GM21360 (cell line): ENCODE measurements around the gene QRFPR.
"Not testable (repeated sequence)": the region's sequence is repeated elsewhere in the genome, so short reads cannot be mapped to it uniquely, and the experiment has no call there.

Experiments used
- ATAC-seq: cut with Tn5 transposase; IDR thresholded peaks from one replicate; pipeline ENCODE4 v1.9.1; 2021; ENCODE audit warnings: mild to moderate bottlenecking, moderate library complexity; ENCODE audit not compliant: unreplicated experiment

The QRFPR gene

DNA sequence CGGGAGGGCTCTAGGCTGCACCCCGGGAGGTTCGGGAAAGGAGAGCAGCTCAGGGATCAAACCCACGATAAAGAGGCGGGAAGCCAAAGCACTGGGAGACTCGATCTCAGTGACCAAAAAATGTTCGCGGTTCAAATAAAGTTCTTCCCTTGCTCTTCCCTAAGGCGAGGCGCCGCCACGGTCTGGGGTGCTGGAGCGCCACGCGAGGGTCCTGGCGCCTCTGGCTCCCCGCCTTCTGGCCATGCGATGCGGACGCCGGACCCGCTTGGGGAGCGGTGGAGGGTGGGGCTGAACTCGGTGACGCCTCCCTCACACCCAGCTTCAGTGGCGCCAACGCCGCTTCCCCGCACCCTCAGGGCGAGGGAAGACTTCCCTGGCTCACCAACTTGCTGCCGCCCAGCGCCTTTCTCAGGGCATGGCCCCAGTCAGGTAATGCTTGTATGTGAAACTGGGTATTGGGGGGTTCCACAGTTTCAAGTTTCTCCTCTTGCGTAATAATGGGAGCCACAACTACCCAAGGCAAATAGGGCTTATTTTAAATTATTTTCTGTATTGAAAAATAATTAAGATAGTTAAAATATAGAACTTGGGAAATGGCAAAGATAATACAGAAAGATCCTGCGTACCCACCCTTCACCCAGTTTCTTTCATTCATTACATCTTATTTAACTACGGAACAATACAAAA lies at the start of gene QRFPR:
Gene QRFPR (minus strand): TSS at position 243 of the 687 bp plus-strand sequence. CDS start 371 bp downstream, outside the sequence.
- ATAC-seq, result no peak

DNA sequence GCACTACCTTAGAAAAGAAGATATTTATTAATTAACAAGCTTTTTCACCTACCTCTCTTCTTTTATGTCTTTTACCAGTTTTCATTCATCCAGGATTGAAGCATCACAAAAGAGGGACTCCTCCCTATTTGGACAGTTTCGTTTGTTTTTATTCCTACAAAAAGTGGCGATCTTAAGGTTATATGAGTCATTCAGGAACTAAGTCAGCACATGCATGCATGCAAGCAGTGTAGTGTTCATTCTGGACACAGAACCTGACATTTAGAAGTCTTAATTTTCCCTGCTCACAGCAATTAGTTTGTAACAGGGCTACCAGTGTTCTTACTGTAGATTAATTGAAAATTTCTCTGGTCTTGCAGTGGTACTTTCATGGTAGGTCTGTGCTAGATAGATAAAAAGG lies 47.9 kb upstream of the QRFPR start:
- no peak for ATAC-seq

DNA sequence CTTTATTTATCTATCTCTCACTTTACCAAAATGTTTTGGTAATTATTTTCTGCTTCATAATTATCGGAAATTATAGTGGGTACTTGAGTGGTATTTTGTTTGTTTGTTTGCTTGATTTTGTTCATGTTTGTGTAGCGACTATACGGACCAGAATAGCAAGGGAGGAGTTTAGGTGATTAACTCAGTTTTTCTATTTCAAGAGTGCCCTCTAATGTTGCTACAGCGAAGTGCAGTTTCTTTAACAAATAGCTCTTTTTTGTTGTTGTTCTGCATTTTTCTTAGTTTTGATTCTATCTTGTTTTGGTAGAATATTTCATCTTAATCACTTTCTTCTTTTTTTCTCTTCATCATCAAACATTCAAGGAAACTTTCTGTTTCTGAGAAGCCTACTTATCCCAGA lies 40.8 kb upstream of the QRFPR start:
- ATAC-seq, result no peak

DNA sequence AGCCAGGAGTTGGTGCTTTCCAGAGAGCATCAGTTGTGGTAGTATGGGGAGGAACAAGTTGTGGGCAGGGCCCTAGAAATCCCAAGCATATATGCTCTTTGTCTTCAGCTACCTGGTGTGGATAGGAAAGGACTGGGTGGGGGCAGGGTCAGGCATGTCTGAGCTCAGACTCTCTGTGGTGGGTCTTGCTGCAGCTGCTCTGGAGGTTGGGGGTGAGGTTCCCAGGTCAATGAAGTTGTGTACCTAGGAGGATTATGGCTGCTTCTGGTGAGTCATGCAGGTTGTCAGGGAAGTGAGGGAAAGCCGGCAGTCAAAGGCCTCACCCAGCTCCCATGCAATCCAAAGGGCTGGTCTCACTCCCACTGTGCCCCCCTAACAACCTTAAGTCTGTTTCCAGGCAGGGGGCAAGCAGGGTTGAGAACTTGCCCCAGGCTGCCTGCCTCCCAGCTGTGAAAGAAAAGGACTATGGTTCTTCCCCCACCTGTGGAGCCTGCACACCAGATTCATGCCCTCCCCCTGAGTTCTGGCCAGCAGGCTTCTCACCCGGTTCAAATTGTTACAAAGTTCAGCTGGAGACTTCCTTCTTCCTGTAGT lies 30.4 kb upstream of the QRFPR start:
- ATAC-seq, result no peak

DNA sequence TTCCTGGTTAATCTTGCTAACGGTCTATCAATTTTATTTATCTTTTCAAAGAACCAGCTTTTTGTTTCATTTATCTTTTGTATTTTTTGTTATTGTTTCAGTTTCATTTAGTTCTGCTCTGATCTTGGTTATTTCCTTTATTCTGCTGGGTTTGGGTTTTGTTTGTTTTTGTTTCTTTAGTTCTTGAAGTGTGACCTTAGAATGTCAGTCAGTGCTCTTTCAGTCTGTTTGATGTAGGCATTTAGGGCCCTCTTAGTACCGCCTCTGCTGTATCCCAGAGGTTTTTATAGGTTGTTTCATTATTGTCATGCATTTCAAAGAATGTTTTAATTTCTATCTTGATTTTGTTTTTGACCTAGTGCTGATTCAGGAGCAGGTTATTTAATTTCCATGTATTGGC lies 27.7 kb upstream of the QRFPR start:
- not testable (repeated sequence) for ATAC-seq

DNA sequence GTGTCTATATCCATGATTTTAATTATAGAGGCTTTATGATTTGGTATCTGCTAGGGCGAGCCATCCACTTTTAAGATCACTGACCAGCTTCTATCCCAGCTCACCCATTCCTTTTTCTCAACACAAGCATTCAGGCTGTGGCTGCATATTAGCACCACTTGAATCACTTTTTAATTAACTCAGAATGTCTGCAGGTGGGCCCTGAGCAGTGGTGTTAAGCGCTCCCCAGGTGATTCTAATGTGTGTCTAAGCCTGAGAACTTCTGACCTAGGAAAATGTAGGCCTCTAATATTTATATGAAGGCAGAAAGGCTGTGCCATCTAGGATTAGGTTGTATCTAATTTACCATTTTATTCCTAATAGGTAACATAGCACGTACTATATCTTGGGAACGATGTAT lies 19.8 kb upstream of the QRFPR start:
- no peak for ATAC-seq

DNA sequence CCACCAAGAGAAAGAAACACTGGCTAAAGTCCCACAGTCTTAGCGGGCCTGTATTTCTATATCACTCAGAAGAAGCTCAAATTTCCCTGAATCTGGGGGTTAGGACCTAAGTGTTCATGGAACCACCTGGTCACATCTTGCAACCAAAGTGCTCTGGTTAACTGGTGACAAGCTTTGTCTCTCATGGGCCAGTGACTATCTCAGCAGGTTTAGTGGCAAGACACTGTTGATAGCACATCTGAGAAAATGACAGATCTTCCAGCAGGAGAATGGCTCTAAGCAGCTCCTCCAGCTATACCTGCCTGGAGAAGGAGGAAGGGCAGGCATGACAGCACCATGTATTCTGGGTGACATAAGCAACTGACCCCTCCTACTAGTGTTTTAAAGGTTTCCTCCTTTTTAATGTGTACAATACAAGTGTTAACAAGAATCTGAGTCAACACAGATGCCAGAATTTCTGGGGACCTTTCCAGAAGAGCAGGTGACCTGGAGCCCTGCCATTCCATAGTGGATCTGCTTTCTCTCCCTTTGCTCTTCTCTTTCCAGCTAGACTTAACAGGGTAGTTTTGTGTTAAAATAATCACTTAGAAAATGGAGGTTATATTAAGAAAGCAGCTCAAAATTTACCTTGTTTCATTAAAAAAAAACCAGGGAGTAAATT lies 17.3 kb upstream of the QRFPR start:
- no peak for ATAC-seq

DNA sequence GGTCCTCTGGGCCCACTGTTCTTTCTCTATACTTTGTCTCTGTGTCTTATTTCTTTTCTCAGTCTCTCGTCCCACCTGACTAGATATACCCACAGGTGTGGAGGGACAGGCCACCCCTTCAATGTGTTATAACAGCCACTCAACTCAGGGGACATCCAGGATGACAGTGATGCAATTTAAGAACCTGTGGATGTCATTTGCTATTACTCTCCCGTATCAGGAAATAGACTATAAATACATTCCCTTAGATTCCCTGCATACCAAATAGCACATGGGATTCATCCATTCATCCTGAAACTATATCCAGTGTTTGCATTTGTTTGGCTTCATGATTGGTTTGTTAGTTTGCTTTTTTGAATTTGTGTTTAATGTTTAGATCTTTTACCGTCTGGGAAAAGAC lies 16.6 kb upstream of the QRFPR start:
- ATAC-seq, result no peak

DNA sequence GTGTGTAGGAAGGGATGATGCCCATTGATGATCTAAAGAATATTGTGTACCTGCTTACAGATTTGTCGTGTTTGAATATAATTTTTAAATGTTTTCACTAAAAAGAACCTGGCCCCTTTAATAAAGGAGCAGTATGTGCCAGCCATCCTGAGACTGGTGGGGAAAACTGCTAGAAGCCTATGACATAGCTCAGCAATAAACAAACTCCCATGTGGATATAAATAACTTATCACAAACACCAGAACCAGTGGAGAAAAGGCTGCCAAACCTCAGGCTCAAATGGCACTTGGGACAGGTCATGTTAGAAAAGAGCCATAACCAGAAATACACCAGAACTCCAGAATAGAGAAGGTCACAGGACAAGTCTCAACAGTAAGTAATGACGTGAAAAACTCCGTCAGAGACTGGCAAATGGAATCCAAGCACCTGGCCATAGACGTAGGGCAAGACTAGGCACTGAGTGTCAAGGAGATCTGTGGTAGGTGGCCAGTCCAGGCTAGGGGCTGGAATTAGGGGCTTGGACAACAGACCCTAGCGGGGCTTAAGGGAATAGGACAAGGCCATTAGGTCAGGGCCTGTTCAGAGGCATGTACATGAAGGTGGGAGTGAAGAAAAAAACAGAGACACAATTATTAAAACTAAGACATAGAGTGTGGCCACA lies 11.7 kb upstream of the QRFPR start:
- ATAC-seq, result no peak

DNA sequence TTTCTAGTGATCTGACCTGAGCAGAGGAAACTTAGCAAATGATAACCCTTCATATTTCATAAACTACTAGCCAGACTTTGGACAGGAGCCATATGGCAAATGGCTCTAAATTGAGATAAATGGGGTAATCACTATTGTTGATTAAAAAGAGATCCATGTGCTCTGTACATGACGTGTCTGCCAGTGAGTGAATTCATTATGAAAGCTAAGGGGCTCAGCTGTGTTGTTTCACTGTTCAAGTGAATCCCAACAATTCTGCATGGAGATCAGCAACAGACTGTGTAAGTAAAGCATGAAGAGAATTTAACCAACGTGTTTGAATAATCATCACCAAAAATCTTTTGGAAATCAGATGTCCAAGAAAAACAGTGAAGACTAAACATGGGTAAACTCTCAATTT lies 9.5 kb upstream of the QRFPR start:
- no peak for ATAC-seq

DNA sequence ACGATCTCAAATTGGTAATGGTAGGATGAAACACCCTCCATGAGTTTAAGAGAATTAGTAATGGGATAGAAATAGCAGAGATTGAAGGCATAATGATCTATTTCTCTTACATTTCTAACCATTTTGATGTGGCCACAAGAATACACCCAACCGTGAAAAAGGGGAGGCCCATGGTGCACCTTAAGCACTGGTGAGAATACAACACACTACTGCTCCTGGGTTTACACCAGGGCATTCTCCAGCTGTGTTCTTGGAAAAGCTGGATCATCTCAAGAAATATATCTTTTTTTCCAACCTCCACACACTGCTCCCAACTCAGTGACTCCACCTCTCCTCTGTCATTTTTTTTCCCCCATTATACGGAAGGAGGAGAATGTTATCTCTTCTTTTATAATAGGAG lies 1.5 kb downstream of the QRFPR start:
- no peak for ATAC-seq

DNA sequence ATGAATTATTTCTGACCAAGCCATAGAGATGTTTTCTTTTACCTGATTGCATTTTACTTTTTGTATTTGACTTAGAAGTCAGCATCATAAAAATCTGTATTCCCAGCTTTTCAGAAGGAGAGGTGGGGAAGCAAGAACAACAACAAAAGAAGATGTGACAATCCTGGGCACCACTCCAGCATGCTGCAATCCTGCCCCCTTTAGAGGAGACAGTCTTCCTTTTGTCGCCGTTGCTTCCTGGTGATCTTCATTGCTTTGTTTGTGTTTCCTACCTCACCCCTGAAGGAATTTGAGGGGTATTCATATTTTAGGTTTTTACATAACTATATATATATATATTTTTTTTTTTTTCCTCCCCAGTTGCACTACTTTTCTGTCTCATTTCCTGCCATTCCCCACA lies 3.7 kb downstream of the QRFPR start:
- no peak for ATAC-seq

DNA sequence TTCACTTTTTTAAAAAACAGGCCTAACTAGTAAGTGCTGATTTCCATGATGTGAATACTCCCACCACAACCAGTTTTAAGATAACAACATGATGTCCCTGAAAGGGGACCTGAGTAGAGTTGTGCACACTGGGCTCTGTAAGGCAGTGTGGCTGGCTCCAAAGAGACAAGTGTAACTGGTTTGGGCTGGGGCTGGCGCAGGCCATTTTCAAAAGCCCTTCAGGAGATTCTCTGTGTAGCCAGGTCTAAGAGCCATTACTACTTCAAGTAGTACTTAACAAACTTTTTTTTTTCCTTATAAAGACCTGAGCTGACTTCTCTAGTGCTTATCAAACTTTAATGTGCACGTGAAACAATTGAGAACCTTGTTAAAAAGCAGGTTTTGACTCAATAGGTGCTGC lies 4.3 kb downstream of the QRFPR start:
- ATAC-seq, result no peak

DNA sequence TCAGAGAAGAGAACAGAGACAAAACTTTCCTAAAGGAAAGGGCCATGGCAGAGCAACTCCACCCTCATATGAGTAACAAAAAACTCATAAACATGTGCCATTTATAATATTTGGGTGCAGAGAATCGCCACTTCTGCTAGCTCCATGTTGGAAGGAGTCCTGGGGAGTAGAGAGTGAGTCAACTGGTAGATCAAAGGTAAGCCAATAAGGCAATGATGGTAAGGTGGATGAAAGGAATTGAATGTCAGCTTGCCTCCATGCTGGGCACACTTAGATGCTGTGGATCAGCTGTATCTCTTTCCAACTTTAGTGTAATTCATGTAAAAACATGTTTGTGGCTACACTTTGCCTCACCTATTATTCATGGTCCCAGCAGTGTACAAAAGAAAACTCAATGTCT lies 4.7 kb downstream of the QRFPR start:
- ATAC-seq, result no peak

DNA sequence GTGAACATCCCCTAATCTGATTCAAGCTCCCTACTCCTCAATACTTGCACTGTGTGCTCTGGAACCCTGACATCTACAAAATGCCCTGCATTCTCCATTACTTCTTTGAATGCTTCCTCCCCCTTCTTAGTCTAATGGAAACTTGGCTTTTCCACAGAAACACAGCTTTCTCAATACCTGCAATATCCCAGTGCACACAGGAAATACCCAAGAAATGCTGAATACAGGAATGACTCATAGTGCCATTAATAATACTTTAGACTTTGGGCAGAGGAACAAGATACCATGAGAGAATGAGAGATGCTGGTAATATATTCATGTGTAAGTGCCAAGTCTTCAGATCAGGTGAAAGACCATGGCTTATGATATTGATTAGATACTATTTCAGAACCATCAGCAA lies 5.6 kb downstream of the QRFPR start:
- no peak for ATAC-seq

DNA sequence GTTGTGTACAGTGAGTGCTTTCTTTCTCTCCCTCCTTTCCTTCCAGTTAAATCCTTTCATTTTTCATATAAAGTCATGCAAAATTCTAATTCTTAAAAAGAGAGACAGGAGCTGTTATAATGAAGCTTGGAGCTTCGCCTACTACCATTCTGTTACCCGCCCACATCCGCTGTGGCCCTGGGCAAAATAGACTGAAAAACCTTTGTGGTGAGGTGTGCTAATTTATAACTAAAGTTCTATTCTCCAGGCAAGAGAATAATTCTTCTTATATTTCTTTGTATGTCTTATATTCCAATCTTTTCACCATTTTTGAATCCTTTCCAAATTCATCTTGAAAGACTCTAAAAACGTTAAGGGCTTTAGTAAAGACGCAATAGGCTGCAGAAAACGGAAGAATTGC lies 7.0 kb downstream of the QRFPR start:
- ATAC-seq, result no peak

DNA sequence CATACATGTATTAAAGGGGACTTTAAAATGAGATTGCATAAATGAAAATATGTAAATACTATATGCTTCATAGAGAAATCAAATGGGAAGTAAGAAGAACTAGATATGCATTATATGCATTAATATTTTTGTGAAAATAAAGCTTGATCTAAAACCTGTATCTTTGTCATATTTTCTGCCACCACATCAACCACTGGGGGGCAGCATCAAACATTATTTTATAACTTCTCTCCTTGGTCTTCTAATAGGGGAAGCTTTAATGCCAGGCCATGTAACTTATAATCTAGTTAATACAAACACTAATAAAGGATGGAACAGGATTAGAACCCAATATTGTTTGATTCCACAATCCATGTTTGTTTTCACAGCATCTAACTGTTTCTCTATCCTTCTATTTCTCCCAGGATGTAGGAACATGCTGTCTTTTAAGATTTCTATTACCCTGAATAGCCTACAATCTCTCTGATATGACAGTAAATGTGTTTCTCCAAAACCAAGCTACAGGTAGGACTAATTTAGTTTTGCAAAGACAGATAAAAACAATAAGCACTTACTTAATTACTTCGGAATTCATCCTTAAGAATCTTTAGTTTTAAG lies 10.0 kb downstream of the QRFPR start:
- no peak for ATAC-seq

DNA sequence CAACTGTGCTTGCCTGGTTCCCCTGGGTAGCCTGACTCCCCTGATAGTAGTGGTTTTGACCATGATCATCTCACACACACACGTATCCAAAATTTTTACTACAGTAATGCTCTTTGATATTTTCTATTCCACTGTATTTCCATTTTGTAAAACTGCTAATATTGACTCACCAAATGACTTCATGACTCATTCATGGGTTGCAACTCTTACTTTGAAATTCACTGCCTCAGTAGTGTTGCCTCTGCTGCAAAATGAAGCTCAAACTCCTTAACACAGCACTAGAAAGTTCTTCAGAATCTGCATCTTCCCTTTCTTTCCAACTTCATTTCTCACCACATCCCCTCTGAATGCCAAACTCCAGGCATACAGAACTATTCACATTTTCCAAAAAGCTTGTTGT lies 20.3 kb downstream of the QRFPR start:
- ATAC-seq, result no peak

DNA sequence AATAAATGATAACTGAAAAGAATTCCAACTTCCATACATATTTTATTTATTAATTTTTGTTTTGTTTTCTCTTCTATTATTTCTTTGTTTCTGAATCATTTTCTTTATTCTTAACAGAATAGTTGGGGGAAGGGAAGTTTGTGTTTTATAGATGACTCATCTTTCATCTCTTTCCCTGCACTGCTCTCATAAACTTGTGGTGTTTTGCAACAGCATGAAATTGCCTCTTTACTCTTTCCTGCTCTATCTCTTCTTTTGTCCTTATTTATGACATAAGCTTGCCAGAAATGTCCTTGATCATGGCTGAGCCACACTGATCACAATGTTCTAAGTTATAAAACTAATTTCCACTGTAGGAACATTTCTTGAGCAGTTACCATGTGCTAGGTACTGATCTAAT lies 22.3 kb downstream of the QRFPR start:
- ATAC-seq, result no peak

DNA sequence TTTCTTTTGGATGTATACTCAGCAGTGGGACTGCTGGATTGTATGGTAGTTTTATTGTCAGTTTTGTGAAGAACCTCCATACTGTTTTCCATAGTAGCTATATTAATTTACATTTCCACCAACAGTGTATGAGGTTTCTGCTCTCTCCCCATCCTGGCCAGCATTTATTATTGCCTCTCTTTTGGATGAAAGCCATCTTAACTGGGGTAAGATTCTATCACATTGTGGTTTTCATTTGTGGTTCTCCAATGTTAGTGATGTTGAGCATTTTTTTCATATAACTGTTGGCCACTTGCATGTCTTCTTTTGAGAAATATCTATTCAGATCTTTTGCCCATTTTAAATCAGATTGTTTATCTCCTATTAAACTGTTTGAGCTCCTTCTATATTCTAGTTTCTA lies 27.6 kb downstream of the QRFPR start:
- ATAC-seq, result no peak

DNA sequence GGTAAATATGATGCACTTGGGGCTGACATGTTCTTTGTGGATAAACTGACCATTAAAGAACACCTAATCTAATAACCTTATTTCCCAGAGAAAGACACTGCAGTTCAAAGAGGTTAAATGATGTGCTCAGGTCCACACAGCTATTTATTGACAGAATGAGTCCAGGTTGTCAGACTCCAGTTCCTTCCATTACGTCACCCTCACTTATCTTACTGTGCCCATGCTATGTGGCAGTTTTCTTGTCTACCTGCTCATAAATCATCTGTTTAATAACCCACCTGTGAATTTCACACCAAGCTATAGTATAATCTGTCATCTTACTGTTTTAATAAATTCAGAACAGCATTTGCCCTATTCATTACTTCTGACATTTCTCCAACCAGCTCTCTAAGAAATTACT lies 36.7 kb downstream of the QRFPR start:
- no peak for ATAC-seq

DNA sequence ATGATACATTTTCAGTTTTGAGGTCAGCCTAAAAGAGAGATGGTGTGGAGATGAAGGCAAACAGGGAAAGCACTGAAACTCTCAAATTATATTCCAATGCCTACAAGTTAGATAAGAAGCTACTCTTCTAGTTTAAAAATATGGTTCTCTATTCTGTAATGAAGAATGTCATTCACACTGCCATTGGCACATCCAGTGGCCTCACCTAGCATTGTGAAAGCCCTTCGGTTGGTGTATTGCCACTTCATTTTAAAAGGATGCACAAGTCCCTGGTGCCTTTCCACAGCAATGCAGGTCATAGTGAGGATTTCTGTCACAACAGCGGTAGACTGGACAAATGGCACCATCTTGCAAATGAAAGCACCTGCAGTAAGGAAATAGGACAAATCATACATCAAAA lies 40.6 kb downstream of the QRFPR start:
- no peak for ATAC-seq
